Liver (tissue), 9 donors: ENCODE results near the gene POLD3. TPM values are rescaled to one million over a fixed set of nuclear protein-coding genes. Genes with fewer than 3 reads are reported as not detected.
A peak's percentile ranks its signal among the peaks of the same experiment; 100 is the strongest.

Experiments
- DNase-seq: peaks from one replicate; pipeline ENCODE4 v3.0.0-alpha.2; 2017; ENCODE audit warnings: low spot score
- H3K27ac ChIP-seq, 2 donors: one replicate each; pipeline ENCODE4 v1.7.0; 2013; ENCODE audit warnings: inconsistent platforms in 2 of 2, low read length in 2 of 2, control low read depth in 1 of 2, low read depth in 1 of 2, mild to moderate bottlenecking in 1 of 2
- H3K27me3 ChIP-seq, 4 donors: one replicate each; pipeline versions ENCODE4 v1.6.1 to v1.7.0; 2013; ENCODE audit warnings: low read length in 3 of 4, inconsistent platforms in 1 of 4, mild to moderate bottlenecking in 1 of 4, moderate library complexity in 1 of 4; ENCODE audit not compliant: control insufficient read depth in 4 of 4, insufficient read depth in 4 of 4
- H3K36me3 ChIP-seq, 4 donors: one replicate each; pipeline versions ENCODE4 v1.6.1 to v1.7.0; 2013; ENCODE audit warnings: low read length in 3 of 4, mild to moderate bottlenecking in 3 of 4, low read depth in 1 of 4, moderate library complexity in 1 of 4; ENCODE audit not compliant: control insufficient read depth in 4 of 4, insufficient read depth in 3 of 4
- H3K4me1 ChIP-seq, 4 donors: one replicate each; pipeline versions ENCODE4 v1.6.1 to v1.7.0; 2013; ENCODE audit warnings: low read length in 3 of 4, mild to moderate bottlenecking in 3 of 4, moderate library complexity in 1 of 4; ENCODE audit not compliant: control insufficient read depth in 4 of 4, insufficient read depth in 4 of 4
- H3K4me3 ChIP-seq, 3 donors: one replicate each; pipeline versions ENCODE4 v1.6.1 to v1.7.0; 2013; ENCODE audit warnings: low read length in 3 of 3, control low read depth in 1 of 3, low read depth in 1 of 3, mild to moderate bottlenecking in 1 of 3
- H3K9ac ChIP-seq, 2 donors: one replicate each; pipeline ENCODE4 v1.7.0; 2013; ENCODE audit warnings: low read length in 2 of 2, mild to moderate bottlenecking in 2 of 2, moderate library complexity in 2 of 2, control low read depth in 1 of 2, low read depth in 1 of 2
- H3K9me3 ChIP-seq, 4 donors: one replicate each; pipeline versions ENCODE4 v1.6.1 to v1.7.0; 2013; ENCODE audit warnings: low read length in 3 of 4; ENCODE audit not compliant: control insufficient read depth in 4 of 4
- ATF3 ChIP-seq: IDR thresholded peaks from 2 replicates; pipeline ENCODE4 v1.6.1; 2016; ENCODE audit warnings: antibody characterized with exemption
- CTCF ChIP-seq: fragments of 150-350 bp; IDR thresholded peaks from 2 replicates; pipeline ENCODE4 v1.5.1; 2017; ENCODE audit warnings: improper control_type of control experiment, low read depth, low read length; ENCODE audit not compliant: missing input control
- FOXA1 ChIP-seq: IDR thresholded peaks from 2 replicates; pipeline ENCODE4 v1.6.1; 2016; ENCODE audit warnings: antibody characterized with exemption
- GABPA ChIP-seq, 2 donors: IDR thresholded peaks in 1 of 2; conservative IDR thresholded peaks in 1 of 2; 2 replicates each; pipeline ENCODE4 v1.6.1; 2016; ENCODE audit warnings: antibody characterized with exemption in 2 of 2, mild to moderate bottlenecking in 1 of 2, moderate library complexity in 1 of 2
- HNF4G ChIP-seq: IDR thresholded peaks from 2 replicates; pipeline ENCODE4 v1.6.1; 2016; ENCODE audit warnings: antibody characterized with exemption
- JUND ChIP-seq, 2 donors: IDR thresholded peaks; 2 replicates each; pipeline ENCODE4 v1.6.1; 2016; ENCODE audit warnings: antibody characterized with exemption in 2 of 2
- MAX ChIP-seq: IDR thresholded peaks from 2 replicates; pipeline ENCODE4 v1.6.1; 2016; ENCODE audit warnings: antibody characterized with exemption
- NR2F2 ChIP-seq: IDR thresholded peaks from 2 replicates; pipeline ENCODE4 v1.6.1; 2016; ENCODE audit warnings: antibody characterized with exemption
- RAD21 ChIP-seq, 2 donors: IDR thresholded peaks; 2 replicates each; pipeline ENCODE4 v1.6.1; 2016; ENCODE audit warnings: antibody characterized with exemption in 2 of 2, mild to moderate bottlenecking in 2 of 2
- REST ChIP-seq: IDR thresholded peaks from 2 replicates; pipeline ENCODE4 v1.6.1; 2016; ENCODE audit warnings: antibody characterized with exemption, mild to moderate bottlenecking
- RXRA ChIP-seq, 2 donors: IDR thresholded peaks; 2 replicates each; pipeline ENCODE4 v1.6.1; 2017 to 2018; ENCODE audit warnings: antibody characterized with exemption in 2 of 2, mild to moderate bottlenecking in 1 of 2
- SP1 ChIP-seq: IDR thresholded peaks from 2 replicates; pipeline ENCODE4 v1.6.1; 2018; ENCODE audit warnings: antibody characterized with exemption, mild to moderate bottlenecking
- TAF1 ChIP-seq: conservative IDR thresholded peaks from 2 replicates; pipeline ENCODE4 v1.6.1; 2016; ENCODE audit warnings: antibody characterized with exemption, mild to moderate bottlenecking
- YY1 ChIP-seq: IDR thresholded peaks from 2 replicates; pipeline ENCODE4 v1.6.1; 2016; ENCODE audit warnings: antibody characterized with exemption, mild to moderate bottlenecking
- ZBTB33 ChIP-seq: IDR thresholded peaks from 2 replicates; pipeline ENCODE4 v1.6.1; 2016; ENCODE audit warnings: antibody characterized with exemption
- WGBS: extraction: QIAGEN DNeasy Blood & Tissue Kit; methylation state at CpG from one replicate; pipeline ENCODE4 v1.1.7; 2013; 5-methylcytosine and 5-hydroxymethylcytosine counted together
- polyA plus RNA-seq, 2 donors: library from polyadenylated mRNA; stranded (reverse) in 1 of 2; unstranded in 1 of 2; fragments of 200-250 nt in 1 of 2; fragments of >200 nt in 1 of 2; fragmentation: Nextera tagmentation in 1 of 2; extraction: Ambion mirVana in 1 of 2; gene quantifications; one replicate each; pipeline versions ENCODE4 v1.2.1 to v1.2.3, GENCODE V29; 2013 to 2015
- total RNA-seq, 2 donors: library from RNA; depleted of rRNA; stranded (reverse); fragments of >200 nt; gene quantifications; one replicate each; pipeline ENCODE4 v1.2.3, GENCODE V29; 2014
- donor health status: healthy.
- donor health status: healthy.
- donor health status: healthy.
- donor health status: healthy.
- donor health status: healthy.

POLD3 gene
- total and polyA plus RNA-seq, 4 donors: 3.0 to 8.3 (median 5.0) TPM

- H3K9ac ChIP-seq: no peak overlapping the region
- no peaks in the 10 kb centered on the region for H3K36me3 ChIP-seq
- 95% methylated on average over 5 of the region's 5 CpGs for WGBS
- TF ChIP-seq HNF4G: no peak
- no peak overlapping the region for H3K4me3 ChIP-seq
- no peak overlapping the region for H3K27ac ChIP-seq
- DNase-seq: no peak
- peaks cover 4 to 18% (median 11%) of the 10 kb centered on the region in 4 donors for H3K4me1 ChIP-seq
- no peaks in the 10 kb centered on the region for H3K9me3 ChIP-seq
- no peaks in the 10 kb centered on the region for H3K27me3 ChIP-seq
These were observed 85.7 kb downstream of the POLD3 start for GRCh38 chr11:74678041-74678440.

GRCh38 chr11:74678591-74679512, 86.5 kb downstream of the POLD3 start:
- peaks cover 7 to 20% (median 13%) of the 10 kb centered on the region in 4 donors for H3K4me1 ChIP-seq
- WGBS: 86% methylated on average over 13 of the region's 13 CpGs
- TF ChIP-seq TAF1 (no peak), JUND (IDR thresholded peaks at IDR 0.05) (no peak), FOXA1 (no peak), RAD21 (IDR thresholded peaks at IDR 0.05) (no peak), CTCF (no peak)
- no peaks in the 10 kb centered on the region for H3K27me3 ChIP-seq
- H3K36me3 ChIP-seq: no peaks in the 10 kb centered on the region
- H3K9ac ChIP-seq: no peak overlapping the region
- no peaks in the 10 kb centered on the region for H3K9me3 ChIP-seq
- no peak overlapping the region for H3K4me3 ChIP-seq
- peak; percentile 6 for DNase-seq
- no peak overlapping the region for H3K27ac ChIP-seq

- H3K4me1 ChIP-seq: peaks cover 7 to 20% (median 13%) of the 10 kb centered on the region in 4 donors
- no peaks in the 10 kb centered on the region for H3K27me3 ChIP-seq
- TF ChIP-seq YY1 (no peak), GABPA (IDR thresholded peaks at IDR 0.05 in 1 of 2, conservative IDR thresholded peaks at IDR 0.05 in 1 of 2) (no peak), SP1 (no peak), FOXA1 (no peak), NR2F2 (no peak), HNF4G (no peak), TAF1 (no peak), MAX (no peak), ATF3 (no peak), RXRA (IDR thresholded peaks at IDR 0.05) (no peak), CTCF (no peak), JUND (IDR thresholded peaks at IDR 0.05) (no peak), ZBTB33 (no peak), REST (no peak), RAD21 (IDR thresholded peaks at IDR 0.05) (no peak)
- peak; percentile 23 for DNase-seq
- no peaks in the 10 kb centered on the region for H3K36me3 ChIP-seq
- no peak overlapping the region for H3K9ac ChIP-seq
- no peak overlapping the region for H3K4me3 ChIP-seq
- H3K9me3 ChIP-seq: no peaks in the 10 kb centered on the region
- no peak overlapping the region for H3K27ac ChIP-seq
- WGBS: 93% methylated on average over 3 of the region's 3 CpGs
These were observed 87.1 kb downstream of the POLD3 start for GRCh38 chr11:74679513-74679865.
